Epithelial cell of proximal tubule (primary cell): ENCODE measurements around the gene COPS7B. TPM values are rescaled to one million over a fixed set of nuclear protein-coding genes. Genes with fewer than 3 reads are reported as not detected.

Source experiments
- DNase-seq: peaks from one replicate; pipeline ENCODE4 v3.0.0-alpha.2; 2011; ENCODE audit warnings: low read depth
- H3K4me3 ChIP-seq: 2 replicates; pipeline ENCODE4 v1.5.1; 2011; ENCODE audit warnings: low read depth, mild to moderate bottlenecking, low read length
- total RNA-seq: library from RNA; depleted of rRNA; stranded (reverse); fragments of >200 nt; gene quantifications from 2 replicates; pipeline ENCODE4 v1.2.3, GENCODE V29; 2015
- TF ChIP-seq, protein P1 (sequence below): conservative IDR thresholded peaks from 2 replicates; pipeline ENCODE4 v1.5.1; 2012; ENCODE audit warnings: low read depth, mild to moderate bottlenecking, low read length

Gene COPS7B
- total RNA-seq, 1 donor from 2014 or later = 18.2 TPM

DNA sequence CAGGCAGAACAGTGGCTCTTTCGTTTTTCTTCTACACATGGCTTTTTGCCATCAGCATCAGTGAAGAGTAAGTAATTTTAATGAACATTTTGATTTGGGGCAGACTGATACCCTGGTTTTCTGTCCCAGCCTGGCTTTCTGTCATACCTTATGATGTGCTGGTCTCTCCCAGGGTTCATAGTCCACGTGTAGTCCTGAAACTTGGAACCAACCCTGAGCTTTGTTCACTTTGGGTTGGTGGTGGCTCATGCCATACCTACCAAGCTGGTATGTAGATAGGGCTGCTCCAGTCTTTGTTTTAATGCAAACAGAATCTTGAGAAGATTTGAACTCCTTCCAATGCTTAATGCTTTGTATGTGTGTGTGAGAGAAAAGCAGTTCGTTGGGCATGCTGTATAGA lies 4.9 kb downstream of the COPS7B start:
- TF ChIP-seq, protein P1, sequence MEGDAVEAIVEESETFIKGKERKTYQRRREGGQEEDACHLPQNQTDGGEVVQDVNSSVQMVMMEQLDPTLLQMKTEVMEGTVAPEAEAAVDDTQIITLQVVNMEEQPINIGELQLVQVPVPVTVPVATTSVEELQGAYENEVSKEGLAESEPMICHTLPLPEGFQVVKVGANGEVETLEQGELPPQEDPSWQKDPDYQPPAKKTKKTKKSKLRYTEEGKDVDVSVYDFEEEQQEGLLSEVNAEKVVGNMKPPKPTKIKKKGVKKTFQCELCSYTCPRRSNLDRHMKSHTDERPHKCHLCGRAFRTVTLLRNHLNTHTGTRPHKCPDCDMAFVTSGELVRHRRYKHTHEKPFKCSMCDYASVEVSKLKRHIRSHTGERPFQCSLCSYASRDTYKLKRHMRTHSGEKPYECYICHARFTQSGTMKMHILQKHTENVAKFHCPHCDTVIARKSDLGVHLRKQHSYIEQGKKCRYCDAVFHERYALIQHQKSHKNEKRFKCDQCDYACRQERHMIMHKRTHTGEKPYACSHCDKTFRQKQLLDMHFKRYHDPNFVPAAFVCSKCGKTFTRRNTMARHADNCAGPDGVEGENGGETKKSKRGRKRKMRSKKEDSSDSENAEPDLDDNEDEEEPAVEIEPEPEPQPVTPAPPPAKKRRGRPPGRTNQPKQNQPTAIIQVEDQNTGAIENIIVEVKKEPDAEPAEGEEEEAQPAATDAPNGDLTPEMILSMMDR = no peak
- H3K4me3 ChIP-seq = no peak overlapping the region
- no peak for DNase-seq

- TF ChIP-seq, protein P1 = no peak
- no peak for DNase-seq
- no peak overlapping the region for H3K4me3 ChIP-seq
Observed at GRCh38 chr2:231794383-231794782, 8.1 kb downstream of the COPS7B start.

- no peak overlapping the region for H3K4me3 ChIP-seq
- peak; percentile 82 for DNase-seq
- TF ChIP-seq, protein P1 = peak; percentile 67
Observed at GRCh38 chr2:231795525-231796327, 9.5 kb downstream of the COPS7B start.

- no peak for DNase-seq
- TF ChIP-seq, protein P1 = peak; percentile 79
- H3K4me3 ChIP-seq = no peak overlapping the region
Observed at GRCh38 chr2:231800493-231801091, 14.3 kb downstream of the COPS7B start.

DNA sequence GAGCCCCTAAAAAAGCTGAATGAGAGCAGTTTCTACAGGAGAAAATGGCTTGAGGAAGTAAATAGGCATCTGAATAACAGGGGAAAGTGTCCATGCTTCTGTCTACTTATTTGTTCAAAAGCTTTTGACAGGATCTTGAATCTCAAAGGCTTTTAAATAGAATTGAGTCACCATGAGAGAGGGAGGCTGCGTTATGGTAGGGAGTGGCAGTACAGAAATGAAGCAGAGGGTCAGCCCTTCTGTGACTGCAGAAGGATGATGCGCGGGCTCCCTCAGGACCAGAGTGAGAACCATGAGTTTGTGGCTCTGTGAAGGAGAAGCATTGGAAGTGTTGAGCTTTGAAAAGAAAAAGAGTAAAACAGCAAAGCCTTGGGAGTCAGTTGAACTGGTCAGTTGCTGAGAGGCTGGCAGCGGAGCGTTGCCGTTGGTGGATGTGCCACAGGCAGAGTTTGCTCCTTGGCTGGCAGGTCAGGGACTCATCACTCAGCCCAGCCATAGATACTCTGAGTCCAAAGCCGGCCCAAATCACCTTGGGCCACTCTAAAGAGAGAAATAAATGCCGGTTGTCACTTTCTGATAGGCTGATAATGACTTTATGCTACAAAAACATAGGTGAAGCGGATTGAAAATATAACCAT lies 17.4 kb downstream of the COPS7B start:
- TF ChIP-seq, protein P1 = no peak
- no peak overlapping the region for H3K4me3 ChIP-seq
- DNase-seq = no peak

GRCh38 chr2:231807020-231807419 lies 20.8 kb downstream of the COPS7B start:
- TF ChIP-seq, protein P1 = no peak
- no peak for DNase-seq
- no peak overlapping the region for H3K4me3 ChIP-seq
